ENCODE results near the gene IFIT5.
"Not testable (repeated sequence)": the region's sequence is repeated elsewhere in the genome, so short reads cannot be mapped to it uniquely, and the experiment has no call there.

The IFIT5 gene

DNA sequence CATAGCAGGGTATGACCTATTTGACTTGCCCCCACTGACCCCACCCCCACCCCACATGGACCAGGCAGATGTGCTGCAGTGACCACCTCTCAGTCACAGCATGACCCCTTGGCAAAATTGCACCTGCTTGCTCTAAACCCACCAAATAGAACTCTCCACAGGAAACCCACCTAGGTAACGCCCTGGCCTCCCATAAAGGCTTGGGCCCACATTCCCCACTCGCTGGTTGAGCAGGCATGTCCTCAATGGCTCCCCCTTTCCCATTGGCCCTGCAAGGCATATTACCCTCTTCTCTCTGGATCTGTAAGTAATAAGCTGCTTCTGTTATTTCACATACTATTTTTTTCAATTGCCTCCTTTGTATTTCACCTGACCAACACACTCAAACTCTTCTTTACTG lies 19.2 kb upstream of the IFIT5 start:
- no peak for DNase-seq

DNA sequence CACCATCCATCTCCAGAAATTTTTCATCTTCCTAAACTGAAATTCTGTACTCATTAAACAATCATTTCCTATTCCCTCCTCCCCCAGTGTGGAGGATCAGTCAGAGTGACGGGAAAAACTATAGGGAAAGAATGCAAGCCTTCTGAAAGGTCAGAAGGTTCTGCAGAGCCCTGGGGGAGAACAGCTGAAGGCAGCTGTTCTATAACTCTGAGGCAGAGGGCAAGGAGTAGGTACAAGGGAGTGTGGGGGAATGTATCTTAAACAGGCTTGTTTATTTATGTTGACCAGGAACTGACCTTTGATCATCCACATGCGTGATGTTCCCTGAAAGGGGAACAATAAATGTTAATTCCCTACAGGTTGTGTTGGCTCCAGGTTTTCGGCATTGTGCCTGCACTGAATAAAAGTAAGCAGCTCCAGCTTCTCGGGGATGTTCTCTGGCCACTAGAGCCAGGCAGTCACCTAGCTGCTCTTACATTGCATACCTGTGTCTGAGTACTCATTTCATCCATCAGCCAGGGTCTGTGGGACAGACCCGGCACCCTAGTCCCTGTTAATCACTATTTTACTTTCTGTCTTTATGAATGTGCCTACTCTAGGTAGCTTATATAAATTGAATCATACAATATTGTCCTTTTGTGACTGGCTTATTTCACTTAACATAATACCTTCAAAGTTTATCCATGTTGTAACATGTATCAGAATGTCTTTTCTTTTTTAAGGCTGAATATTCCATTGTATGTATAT lies 16.2 kb upstream of the IFIT5 start:
- DNase-seq, result no peak

DNA sequence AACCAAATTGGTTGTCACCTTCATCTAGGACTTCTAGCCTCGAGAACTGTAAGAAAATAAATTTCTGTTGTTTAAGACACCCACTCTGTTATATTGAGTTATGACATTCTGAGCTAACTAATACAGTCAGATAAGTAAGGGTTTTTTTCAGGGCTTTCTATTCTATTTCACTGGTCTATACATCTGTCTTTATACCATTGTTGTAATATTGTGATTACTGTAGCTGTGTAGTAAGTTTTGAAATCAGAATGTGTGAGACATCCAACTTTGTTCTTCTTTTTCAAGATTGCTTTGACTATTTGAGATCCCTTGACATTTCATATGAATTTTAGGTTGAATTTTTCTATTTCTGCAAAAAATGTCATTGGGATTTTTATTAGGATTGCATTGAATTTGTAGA lies 14.4 kb upstream of the IFIT5 start:
- DNase-seq, result no peak

DNA sequence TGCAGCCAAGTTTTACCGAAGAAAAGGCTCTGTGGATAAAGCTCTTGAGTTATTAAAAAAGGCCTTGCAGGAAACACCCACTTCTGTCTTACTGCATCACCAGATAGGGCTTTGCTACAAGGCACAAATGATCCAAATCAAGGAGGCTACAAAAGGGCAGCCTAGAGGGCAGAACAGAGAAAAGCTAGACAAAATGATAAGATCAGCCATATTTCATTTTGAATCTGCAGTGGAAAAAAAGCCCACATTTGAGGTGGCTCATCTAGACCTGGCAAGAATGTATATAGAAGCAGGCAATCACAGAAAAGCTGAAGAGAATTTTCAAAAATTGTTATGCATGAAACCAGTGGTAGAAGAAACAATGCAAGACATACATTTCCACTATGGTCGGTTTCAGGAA lies 11.3 kb upstream of the IFIT5 start:
- no peak for DNase-seq

DNA sequence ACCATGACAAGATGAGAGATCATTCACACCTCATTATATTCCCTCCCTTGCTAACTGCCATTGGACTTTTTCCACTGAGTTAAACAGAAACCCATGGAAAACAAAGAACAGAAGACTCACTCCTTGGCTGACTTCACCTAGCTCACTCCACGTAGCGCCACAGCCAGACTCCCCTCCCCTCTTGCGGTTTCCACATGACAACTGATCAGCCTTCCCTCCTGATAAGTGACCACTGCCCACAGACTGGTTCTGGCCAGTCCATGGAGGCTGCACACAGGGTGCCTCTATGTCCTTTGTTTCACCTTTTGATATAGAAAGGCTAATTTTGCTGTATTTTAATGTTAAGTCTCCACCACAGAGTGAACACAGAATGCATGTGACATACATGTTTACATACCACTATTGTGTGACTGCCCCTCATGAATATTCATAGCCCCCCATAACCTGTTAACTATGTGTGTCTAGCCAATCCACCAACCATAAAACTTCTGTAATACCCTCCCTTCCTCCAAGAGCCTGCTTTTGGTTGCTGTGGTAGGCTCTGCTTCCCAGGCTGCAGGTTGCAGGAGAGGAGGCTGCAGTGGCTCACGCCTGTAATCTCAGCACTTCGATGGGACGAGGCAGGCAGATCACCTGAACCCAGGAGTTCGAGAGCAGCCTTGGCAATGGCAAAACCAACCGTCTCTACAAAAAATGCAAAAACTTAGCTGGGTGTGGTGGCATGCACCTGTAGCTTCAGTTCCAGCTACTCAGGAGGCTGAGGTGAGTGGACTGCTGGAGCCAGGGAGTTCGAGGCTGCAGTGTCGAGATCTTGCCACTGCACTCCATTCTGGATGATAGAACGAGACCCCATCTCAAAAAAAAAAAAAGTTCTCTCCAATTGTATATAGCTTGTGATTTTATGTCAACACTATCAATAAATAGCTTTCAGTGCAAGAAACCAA lies 10.0 kb upstream of the IFIT5 start:
- DNase-seq, result no peak

DNA sequence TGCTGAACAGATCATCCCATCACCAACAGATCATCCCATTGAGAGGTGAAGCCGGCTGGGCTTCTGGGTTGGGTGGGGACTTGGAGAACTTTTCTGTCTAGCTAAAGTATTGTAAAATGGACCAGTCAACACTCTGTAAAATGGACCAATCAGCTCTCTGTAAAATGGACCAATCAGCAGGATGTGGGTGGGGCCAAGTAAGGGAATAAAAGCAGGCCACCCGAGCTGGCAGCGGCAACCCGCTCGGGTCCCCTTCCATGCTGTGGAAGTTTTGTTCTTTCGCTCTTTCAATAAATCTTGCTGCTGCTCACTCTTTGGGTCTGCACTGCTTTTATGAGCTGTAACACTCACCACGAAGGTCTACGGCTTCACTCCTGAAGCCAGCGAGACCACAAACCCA lies 8.2 kb upstream of the IFIT5 start:
- not testable (repeated sequence) for DNase-seq

DNA sequence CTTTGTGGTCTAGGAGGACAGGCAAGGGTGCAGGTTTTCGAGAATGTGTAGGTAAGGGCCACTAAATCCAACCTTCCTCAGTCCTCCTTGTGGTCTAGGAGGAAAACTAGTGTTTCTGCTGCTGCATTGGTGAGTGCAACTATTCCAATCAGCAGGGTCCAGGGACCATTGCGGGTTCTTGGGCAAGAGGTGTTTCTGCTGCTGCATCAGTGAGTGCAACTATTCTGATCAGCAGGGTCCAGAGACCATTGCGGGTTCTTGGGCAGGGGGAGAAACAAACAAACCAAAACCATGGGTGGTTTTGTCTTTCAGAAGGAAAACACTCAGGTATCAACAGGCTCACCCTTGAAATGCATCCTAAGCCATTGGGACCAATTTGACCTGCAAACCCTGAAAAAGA lies 6.6 kb upstream of the IFIT5 start:
- DNase-seq, result not testable (repeated sequence)

DNA sequence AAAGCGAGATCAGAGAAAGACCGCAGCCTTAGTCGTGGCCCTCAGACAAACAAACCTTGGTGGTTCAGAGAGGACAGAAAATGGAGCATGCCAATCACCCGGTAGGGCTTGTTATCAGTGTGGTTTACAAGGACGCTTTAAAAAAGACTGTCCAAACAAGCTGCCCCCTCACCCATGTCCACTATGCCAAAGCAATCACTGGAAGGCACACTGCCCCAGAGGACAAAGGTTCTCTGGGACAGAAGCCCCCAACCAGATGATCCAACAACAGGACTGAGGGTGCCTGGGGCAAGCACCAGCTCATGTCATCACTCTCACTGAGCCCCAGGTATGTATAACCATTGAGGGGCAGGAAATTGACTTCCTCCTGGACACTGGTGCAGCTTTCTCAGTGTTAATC lies 5.1 kb upstream of the IFIT5 start:
- not testable (repeated sequence) for DNase-seq

DNA sequence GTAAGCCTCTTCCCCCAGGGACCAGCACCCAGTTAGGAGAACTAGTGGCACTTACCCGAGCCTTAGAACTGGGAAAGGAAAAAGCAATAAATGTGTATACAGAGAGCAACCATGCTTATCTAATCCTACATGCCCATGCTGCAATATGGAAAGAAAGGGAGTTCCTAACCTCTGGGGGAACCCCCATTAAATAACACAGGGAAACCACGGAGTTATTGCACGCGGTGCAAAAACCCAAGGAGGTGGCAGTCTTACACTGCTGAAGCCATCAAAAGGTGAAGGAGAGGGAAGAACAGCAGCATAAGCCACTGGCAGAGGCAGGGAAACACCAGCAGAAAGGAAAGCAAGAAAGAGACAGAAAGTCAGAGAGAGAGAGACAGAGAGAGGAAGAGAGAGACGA lies 3.8 kb upstream of the IFIT5 start:
- DNase-seq, result not testable (repeated sequence)

DNA sequence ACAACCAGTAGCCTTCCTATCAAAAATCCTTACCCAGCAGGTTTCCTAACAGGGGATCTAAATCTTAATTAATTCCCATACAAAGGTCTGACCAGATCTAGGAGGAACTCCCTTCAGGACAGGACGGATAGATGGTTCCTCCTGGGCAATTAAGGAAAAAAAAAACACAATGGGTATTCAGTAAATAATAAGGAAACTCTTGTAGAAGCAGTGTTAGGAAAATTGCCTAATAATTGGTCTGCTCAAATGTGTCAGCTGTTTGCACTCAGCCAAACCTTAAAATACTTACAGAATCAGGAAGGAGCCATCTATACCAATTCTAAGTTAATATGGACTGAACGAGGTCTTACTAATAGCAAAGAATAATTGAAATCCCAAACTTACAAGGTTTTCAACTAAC lies 3.2 kb upstream of the IFIT5 start:
- not testable (repeated sequence) for DNase-seq

DNA sequence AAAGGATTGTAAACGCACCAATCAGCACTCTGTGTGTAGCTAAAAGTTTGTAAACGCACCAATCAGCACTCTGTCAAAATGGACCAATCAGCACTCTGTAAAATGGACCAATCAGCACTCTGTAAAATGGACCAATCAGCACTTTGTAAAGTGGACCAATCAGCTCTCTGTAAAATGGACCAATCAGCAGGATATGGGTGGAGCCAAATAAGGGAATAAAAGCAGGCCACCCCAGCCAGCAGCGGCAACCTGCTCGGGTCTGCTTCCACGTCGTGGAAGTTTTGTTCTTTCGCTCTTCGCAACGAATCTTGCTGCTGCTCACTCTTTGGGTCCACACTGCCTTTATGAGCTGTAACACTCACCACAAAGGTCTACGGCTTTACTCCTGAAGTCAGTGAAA lies 2.1 kb upstream of the IFIT5 start:
- DNase-seq, result not testable (repeated sequence)

DNA sequence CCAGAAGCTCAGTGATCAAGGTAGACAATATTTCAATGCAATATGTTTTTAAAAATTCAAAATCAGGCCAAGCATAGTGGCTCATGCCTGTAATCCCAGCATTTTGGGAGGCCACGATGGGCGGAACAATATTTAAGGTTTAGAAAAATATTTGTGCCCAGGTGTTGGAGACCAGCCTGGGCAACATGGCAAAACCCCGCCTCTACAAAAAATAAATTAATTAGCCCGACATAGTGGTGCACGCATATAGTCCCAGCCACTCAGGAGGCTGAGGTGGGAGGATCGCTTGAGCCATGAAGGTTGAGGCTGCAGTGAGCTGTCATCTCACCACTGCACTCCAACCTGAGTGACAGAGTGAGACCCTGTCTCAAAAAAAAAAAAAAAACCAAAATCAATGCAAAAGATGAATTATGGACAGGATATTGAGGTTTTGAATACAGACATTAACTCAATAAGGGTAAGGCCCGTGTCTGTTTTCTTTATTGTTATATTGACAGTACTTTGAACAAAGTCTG lies 913 bp upstream of the IFIT5 start:
- no peak for DNase-seq

DNA sequence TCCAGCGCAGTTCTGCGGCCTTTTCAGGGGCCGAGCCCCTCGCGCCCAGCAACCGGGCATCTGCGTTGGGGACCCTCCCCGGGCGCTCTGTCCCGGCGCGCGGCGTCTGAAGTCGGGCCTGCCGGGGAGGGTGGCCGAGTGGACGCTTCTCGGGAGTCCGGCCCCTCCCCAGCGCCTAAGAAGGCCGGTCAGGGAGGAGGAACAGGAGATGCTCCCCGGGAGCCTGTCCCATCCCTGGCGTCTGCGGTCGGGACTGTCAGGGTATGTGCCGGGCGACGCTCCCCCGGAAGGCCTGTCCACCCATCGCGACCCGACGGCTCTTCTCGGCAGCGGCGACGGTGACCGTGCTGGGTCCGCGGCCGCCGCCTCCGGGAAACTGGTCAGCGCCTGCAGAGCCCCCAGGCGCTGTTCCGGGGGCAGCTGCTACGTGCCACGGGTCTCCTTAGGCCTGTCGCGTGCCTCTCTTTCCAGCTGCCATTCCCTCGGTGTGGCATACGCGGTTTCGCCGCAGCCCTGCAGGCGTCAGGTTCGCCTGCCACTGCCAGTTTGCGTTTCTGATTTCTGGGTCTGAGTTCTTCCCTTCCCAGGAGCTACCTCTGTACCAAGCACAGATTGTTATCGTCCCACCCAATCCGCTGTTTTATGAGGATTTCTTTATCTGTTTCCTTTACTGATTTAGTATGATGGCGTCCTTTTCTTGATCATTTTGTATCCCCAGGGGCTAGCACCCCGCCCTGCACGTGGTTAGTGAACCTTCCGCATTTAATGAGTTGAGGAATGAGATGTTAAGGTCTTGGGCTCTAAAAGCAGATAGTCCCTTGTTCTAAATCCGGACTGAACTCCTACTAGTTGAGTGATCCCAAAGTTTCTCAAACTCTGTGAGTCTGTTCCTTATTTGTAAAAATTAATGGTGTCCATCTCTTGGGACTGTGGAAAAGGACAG lies 782 bp downstream of the IFIT5 start:
- DNase-seq, result no peak

DNA sequence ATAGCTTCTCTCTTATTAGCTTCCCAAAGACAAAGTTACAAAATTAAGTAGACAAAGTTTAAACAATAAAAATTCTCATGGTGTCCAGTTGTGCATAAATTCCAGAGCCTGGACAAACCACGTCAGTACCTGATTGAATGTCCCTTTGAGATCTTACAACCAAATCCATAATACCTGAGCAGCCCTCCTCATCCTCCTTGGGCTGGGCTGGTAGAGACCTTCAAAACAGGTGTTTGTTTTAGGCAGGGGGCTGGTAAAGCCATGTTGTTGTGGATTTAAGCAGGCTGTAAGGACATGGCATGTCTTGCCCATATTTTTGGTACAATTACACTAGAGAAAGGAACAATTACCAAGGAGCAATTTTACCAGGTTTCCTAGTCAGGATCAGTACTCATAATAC lies 2.1 kb downstream of the IFIT5 start:
- no peak for DNase-seq

DNA sequence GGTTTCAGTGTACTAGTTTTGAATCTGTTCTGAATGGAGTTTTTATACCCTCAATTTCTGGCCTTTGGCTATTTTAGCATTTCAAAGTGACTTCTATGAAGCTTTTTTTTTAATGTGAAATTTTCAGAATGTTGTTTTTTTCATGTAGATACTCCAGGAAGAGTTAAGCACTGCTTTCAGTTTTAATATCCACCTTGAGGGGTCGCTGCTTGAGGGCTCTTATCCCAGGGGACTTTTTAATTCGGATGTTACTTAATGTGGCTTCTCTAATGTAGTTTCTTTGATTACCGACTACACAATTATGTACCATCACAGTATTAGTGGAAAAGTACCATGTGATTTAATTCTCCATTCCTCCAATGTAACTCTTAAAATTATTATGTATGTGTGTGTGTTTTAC lies 5.2 kb downstream of the IFIT5 start:
- DNase-seq, result no peak

DNA sequence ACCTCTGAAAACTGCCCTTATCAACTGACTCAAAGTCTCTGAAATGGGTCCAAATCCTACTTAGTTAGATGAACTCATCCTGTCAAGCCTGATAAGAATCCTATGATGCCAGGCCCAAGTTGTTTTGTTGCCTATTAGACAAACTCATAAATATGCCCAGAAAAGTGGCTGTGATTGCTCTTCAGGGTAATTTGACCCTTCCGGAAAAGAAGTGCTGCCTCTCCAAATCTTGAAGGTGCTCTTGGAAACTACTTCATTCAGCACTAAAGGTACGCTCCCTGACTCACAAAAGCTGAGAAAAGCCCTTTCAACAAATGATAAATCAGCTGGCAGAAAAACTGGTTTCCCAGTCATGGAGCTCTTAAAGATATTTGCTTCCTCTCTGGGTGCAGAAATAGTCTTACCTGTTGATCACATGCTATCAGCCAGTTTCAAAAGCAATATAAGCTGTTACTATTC lies 6.7 kb downstream of the IFIT5 start:
- no peak for DNase-seq

DNA sequence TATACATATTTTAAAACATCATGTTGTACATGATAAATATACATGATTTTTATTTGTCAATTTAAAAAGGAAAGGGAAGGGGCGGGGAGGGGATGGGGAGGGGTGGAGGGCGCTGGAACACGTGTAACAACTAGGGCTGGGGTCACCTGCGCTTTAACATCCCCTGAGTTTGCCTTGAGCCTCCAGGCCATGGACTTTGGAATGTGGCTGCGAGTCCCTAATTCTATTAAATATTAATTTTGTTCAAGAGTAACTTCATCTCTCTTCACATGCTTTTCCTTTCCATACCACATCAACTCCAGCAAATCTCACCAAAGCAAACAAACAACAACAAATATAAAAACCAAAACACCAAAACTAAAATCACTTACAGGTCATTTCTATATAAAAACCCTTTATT lies 10.6 kb downstream of the IFIT5 start:
- DNase-seq, result no peak

DNA sequence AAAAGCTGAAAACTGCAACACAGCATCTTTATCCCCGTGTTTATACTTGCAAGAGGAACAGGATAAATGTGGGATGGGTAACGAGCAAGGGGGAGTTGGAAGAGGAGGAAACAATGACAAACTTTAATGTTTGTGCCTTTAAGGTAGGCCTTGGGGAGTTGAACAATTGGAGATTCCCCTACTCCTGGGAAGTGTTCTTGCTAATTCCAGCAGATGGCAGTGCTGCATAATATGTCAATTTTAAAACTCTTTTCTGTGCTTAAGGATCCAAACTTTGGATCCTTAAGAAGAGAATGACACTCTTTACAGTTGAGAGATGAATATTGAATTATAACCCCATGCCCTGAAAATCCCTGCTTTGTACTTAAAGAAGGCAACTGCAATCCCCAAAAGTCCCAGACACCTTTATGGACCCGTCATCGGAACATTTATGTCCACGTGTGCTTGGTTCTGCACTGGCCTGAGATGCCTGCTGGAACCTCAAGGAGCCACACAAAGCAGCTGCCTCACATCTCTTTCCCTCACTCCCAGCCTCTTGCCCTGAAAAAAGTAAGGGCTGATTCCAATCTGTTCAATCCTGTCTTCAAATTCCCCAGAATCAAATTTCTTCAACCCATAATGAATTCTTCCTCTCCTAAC lies 12.0 kb downstream of the IFIT5 start:
- no peak for DNase-seq

DNA sequence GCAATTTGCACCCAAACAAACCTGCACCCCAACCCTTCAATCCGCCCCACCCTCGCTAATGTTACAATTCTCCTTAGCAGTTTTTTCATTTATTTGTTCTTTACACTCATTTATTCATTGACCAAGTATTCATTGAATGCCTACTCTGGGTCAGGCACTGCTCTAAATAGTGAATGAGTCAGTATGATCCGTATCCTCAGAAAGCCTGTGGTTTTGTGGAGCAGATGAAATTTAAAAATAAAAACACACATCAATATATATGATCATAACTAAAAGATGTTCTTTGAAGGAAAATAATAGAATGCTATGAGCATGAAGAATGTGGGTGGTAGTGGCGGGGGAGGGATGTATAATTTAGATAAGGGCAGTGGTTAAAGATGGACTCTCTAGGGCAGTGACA lies 13.3 kb downstream of the IFIT5 start:
- DNase-seq, result no peak

DNA sequence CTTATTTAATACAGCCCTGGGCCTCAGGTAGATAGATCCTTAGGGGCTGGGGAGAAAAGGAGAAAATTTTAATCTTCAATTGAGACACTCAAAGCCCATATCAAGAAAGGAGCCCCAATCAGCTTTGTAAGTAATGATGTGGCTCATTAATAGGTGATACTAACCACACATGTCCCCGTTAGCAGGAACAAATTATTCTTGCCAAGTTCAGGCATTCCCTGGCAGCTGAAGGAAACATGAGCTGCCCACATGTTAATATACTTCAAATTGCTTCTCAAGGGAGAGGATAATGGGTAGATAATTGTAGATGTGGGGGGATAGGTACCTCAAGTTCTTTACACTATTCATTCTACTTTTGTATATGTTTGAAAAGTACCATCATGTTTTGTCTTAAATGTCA lies 14.5 kb downstream of the IFIT5 start:
- no peak for DNase-seq

DNA sequence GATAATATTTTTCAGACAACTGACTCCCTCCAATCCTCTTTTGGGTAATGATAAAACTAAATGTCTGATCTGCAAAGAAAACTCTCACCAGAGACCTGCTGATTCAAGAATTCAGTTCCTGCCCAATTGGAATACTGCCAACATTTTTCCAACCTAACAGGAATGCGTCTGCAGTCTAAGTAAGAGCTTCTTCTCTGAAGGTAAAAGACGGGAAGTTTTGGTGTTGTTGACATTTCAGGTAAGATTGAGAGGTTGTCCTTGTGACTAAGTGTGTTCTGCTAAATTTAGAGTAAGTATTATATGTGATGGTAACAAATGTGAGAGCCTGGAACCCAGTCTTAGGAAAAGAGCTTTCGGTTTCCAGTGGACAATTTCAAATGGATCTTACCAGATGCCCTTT lies 17.6 kb downstream of the IFIT5 start:
- no peak for DNase-seq

DNA sequence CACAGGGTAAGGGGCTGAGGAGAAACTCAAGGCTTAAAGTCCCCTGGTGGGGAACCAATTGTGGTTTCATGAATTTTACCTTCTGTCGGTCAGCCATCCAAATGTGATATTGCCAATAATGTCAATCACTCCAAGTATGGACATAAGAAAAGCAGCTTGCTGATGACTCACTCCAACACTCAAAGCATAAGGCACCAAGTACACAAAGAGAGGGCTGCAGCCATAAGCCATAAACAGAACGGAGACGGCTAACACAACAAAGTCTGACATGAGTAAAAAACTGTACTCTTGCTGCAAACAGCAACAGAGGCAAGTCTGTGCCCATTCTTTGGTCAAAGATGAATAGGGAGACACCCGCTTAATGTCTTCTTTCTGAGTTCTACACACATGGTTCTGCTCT lies 24.2 kb downstream of the IFIT5 start:
- no peak for DNase-seq
